GM18508 (cell line): ENCODE results near the gene MLKL.
"Not testable (repeated sequence)": the region's sequence is repeated elsewhere in the genome, so short reads cannot be mapped to it uniquely, and the experiment has no call there.

Experiments
- ATAC-seq: cut with Tn5 transposase; IDR thresholded peaks from one replicate; pipeline ENCODE4 v1.9.1; 2021; ENCODE audit warnings: moderate number of reproducible peaks; ENCODE audit not compliant: insufficient read depth, unreplicated experiment

The MLKL gene

GRCh38 chr16:74657870-74658642 is 42.6 kb downstream of the MLKL start:
- ATAC-seq = no peak

GRCh38 chr16:74654536-74655050 is 46.1 kb downstream of the MLKL start:
- ATAC-seq = no peak

GRCh38 chr16:74652883-74653282 is 47.8 kb downstream of the MLKL start:
- ATAC-seq = not testable (repeated sequence)

- no peak for ATAC-seq
Measured at GRCh38 chr16:74652249-74652648, 48.4 kb downstream of the MLKL start.

- ATAC-seq = no peak
Measured at GRCh38 chr16:74651841-74652240, 48.8 kb downstream of the MLKL start.

- ATAC-seq = no peak
Measured at GRCh38 chr16:74650966-74651567, 49.6 kb downstream of the MLKL start.

GRCh38 chr16:74649839-74650504 is 50.7 kb downstream of the MLKL start:
- ATAC-seq = no peak

- no peak for ATAC-seq
Measured at GRCh38 chr16:74641969-74642368, 58.7 kb downstream of the MLKL start.

- ATAC-seq = no peak
Measured at GRCh38 chr16:74637742-74638453, 62.8 kb downstream of the MLKL start.

- no peak for ATAC-seq
Measured at GRCh38 chr16:74635303-74635702, 65.4 kb downstream of the MLKL start.

- no peak for ATAC-seq
Measured at GRCh38 chr16:74633686-74634085, 67.0 kb downstream of the MLKL start.

- ATAC-seq = no peak
Measured at GRCh38 chr16:74627506-74628220, 73.0 kb downstream of the MLKL start.

- no peak for ATAC-seq
Measured at GRCh38 chr16:74626741-74627416, 73.8 kb downstream of the MLKL start.

GRCh38 chr16:74625500-74626350 is 74.9 kb downstream of the MLKL start:
- ATAC-seq = no peak

GRCh38 chr16:74623839-74624235 is 76.8 kb downstream of the MLKL start:
- ATAC-seq = no peak

GRCh38 chr16:74623214-74623838 is 77.3 kb downstream of the MLKL start:
- no peak for ATAC-seq

GRCh38 chr16:74622005-74622404 is 78.7 kb downstream of the MLKL start:
- ATAC-seq = no peak
